ENCODE results near the gene GALR3. TPM values are rescaled to one million over a fixed set of nuclear protein-coding genes. Genes with fewer than 3 reads are reported as not detected.

Gene GALR3
- total RNA-seq, 4 donors from 2014 or later: not detected

DNA sequence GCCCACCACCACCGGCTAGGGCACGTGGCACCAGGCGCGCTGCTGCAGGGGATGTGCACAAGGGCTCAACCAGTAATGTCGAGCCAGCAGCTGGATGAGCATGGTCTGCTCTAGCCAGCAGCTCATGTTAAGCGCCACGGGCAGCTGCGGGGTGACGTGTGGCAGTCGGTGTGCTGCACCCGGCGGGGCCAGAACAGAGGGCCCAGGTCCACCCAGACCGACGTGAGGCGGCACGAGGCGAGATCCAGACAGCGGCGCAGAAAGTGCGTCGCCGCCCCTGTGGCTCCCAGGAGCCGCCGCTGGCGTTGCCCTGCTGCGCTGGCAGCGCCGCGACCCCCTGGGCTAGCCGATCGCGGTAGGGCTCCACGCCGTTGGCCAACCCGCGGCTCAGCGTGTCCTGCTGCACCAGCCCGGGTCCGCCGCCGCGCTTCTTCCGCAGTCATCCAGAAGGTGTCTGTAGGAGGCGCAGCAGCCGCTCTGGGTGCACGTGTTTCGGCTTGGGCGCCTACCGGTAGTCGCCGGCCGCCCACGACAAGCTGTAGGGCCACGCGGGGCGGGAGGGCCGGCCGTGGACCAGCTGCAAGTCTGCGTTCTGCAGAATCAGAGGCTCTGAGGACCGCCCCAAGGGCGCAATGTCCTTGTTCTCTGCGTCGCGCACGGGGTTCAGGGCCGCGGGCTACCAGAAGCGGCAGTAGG lies 4.6 kb upstream of the GALR3 start:
- in situ Hi-C loops (cut with MboI; ENCODE audit: low sequenced_read_pairs in 4 of 4): loop anchor here (5.0 to 25.0 kb wide), 4 partner anchors 44 to 144 kb away; partner anchors contain the start of genes C22orf23 (in 2 of the 4) and POLR2F (in 2 of the 4)
- Histone ChIP-seq H3K4me3 (peak overlapping the region; percentile 44 to 57 (median 48)), H3K4me1 (peaks cover 13 to 14% of the 10 kb centered on the region in 2 donors), H3K9me3 (no peaks in the 10 kb centered on the region), H3K36me3 (no peaks in the 10 kb centered on the region), H3K27ac (no peak overlapping the region), H3K27me3 (no peaks in the 10 kb centered on the region)
- ATAC-seq (peak; percentile 5 to 25), DNase-seq (no peak)
- TF ChIP-seq POLR2A (IDR thresholded peaks at IDR 0.05): peak in 1 of 2 donors; percentile 7
- TF ChIP-seq, protein P1, sequence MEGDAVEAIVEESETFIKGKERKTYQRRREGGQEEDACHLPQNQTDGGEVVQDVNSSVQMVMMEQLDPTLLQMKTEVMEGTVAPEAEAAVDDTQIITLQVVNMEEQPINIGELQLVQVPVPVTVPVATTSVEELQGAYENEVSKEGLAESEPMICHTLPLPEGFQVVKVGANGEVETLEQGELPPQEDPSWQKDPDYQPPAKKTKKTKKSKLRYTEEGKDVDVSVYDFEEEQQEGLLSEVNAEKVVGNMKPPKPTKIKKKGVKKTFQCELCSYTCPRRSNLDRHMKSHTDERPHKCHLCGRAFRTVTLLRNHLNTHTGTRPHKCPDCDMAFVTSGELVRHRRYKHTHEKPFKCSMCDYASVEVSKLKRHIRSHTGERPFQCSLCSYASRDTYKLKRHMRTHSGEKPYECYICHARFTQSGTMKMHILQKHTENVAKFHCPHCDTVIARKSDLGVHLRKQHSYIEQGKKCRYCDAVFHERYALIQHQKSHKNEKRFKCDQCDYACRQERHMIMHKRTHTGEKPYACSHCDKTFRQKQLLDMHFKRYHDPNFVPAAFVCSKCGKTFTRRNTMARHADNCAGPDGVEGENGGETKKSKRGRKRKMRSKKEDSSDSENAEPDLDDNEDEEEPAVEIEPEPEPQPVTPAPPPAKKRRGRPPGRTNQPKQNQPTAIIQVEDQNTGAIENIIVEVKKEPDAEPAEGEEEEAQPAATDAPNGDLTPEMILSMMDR (IDR thresholded peaks at IDR 0.05 in 4 of 5, conservative IDR thresholded peaks at IDR 0.05 in 1 of 5): peak in 1 of 5 experiments; percentile 25
- intact Hi-C loops (cut with DNase I; ENCODE audit: low total_unique reads): loop anchor here (2.0 kb wide), 1 partner anchor 146 kb away; no protein-coding TSS in a partner anchor

DNA sequence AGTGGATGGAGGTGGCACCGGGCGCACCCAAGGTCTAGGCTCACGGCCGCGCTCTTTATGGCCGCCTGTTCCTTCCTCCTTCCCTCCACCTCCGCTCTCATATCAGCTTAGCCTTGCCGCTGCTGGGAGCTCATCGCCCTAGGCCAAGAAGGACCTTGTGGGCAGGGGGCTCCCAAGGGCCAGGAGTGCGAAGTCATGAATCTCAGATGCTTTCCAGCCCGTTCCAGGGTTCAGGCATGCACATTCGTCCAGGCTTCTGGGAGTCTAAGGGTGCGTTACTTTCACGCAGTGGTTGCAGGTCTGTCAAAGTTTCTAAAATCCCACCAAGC lies 4.1 kb upstream of the GALR3 start:
- DNase-seq: no peak
- Histone ChIP-seq H3K4me3 (peak overlapping the region in 3 of 4 donors; percentile 44 to 49 (median 48)), H3K27ac (no peak overlapping the region), H3K27me3 (no peaks in the 10 kb centered on the region), H3K4me1 (peaks cover 13 to 14% of the 10 kb centered on the region in 2 donors), H3K9me3 (no peaks in the 10 kb centered on the region), H3K36me3 (no peaks in the 10 kb centered on the region)
- TF ChIP-seq, protein P1 (IDR thresholded peaks at IDR 0.05 in 4 of 5, conservative IDR thresholded peaks at IDR 0.05 in 1 of 5): no peak
- TF ChIP-seq POLR2A (IDR thresholded peaks at IDR 0.05): no peak
- intact Hi-C loops (cut with DNase I; ENCODE audit: low total_unique reads) (loop anchor here (2.0 kb wide), 1 partner anchor 146 kb away; no protein-coding TSS in a partner anchor), in situ Hi-C loops (cut with MboI; ENCODE audit: low sequenced_read_pairs in 4 of 4) (loop anchor here (5.0 to 25.0 kb wide), 4 partner anchors 43 to 143 kb away; partner anchors contain the start of genes C22orf23 (in 2 of the 4) and POLR2F (in 2 of the 4))
- ATAC-seq: no peak

DNA sequence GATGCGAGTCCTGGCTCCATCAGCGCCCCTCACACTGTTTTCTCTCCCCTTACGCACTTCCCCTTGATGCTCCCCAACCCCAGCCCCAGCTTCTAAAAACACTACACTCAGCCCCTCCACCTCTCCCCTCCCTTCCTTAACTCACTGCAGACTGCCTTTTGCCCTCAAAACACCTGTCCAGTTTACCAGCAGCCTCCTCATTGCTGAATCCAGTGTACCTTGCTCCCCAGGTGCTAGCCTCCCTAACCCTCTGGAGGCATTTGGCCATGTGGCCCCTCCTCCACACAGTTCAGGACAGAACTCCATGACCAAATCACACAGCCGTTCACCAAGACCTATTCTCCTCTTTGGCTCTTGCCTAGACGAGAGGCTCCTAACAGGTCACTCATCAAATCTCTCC lies 2.8 kb upstream of the GALR3 start:
- TF ChIP-seq POLR2A (IDR thresholded peaks at IDR 0.05): no peak
- TF ChIP-seq, protein P1 (IDR thresholded peaks at IDR 0.05 in 4 of 5, conservative IDR thresholded peaks at IDR 0.05 in 1 of 5): no peak
- H3K27ac ChIP-seq: no peak overlapping the region
- intact Hi-C loops (cut with DNase I; ENCODE audit: low total_unique reads): no loop called here

DNA sequence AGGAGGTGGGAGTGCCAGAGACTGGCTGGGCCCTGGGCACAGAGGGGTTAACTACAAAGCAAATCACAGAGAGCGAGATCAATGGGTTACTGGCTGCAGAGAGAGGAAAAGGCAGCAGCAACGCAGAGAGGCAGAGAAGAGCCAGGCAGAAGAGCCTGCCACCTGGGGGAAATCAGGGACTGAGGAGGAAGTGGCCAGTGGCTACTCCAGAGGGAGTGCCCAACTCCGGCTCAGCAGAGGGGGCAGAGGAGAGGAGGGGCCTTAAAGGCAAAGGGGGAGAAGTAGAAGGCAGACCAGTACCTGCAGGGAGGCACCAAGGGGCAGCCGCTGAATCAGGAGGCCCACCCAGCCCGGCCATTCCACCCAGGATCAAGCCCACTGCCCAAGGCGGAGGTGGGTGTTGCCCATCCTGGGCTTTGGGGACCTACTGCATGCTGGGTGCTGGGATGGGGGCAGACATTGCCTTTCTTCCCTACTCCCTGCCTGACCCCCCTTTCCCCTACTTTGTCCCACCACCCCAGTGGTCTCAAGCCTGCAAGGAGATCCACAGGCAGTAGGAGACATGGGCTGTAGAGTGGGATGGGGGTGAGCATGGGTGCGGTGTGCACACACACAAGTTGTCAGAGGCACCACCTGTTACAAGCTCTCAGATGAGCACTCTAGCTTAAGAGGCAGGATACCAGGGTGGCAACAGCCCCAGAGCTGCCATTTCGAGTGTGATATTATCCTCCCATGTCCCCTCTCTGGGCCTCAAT lies 926 bp upstream of the GALR3 start:
- Histone ChIP-seq H3K27ac (no peak overlapping the region), H3K27me3 (no peaks in the 10 kb centered on the region), H3K4me3 (no peak overlapping the region), H3K4me1 (peaks cover 20% of the 10 kb centered on the region in 2 donors), H3K36me3 (no peaks in the 10 kb centered on the region), H3K9me3 (no peaks in the 10 kb centered on the region)
- ATAC-seq (no peak), DNase-seq (no peak)
- in situ Hi-C loops (cut with MboI; ENCODE audit: low sequenced_read_pairs in 4 of 4) (loop anchor here in 2 of 4 donors (5.0 to 25.0 kb wide), 2 partner anchors 40 to 140 kb away; partner anchors contain the start of genes C22orf23 (in 1 of the 2) and POLR2F (in 1 of the 2)), intact Hi-C loops (cut with DNase I; ENCODE audit: low total_unique reads) (no loop called here)
- TF ChIP-seq POLR2A (IDR thresholded peaks at IDR 0.05): no peak
- TF ChIP-seq, protein P1 (IDR thresholded peaks at IDR 0.05 in 4 of 5, conservative IDR thresholded peaks at IDR 0.05 in 1 of 5): no peak

More for the DNA sequence above, 2.8 kb upstream of the GALR3 start:
- H3K4me3 ChIP-seq: no peak overlapping the region
- DNase-seq (no peak), ATAC-seq (no peak)
- peaks cover 13 to 14% of the 10 kb centered on the region in 2 donors for H3K4me1 ChIP-seq
- no peaks in the 10 kb centered on the region for H3K36me3 ChIP-seq
- H3K27me3 ChIP-seq: no peaks in the 10 kb centered on the region
- in situ Hi-C loops (cut with MboI; ENCODE audit: low sequenced_read_pairs in 4 of 4): loop anchor here in 2 of 4 donors (5.0 to 25.0 kb wide), 2 partner anchors 42 to 142 kb away; partner anchors contain the start of genes C22orf23 (in 1 of the 2) and POLR2F (in 1 of the 2)
- H3K9me3 ChIP-seq: no peaks in the 10 kb centered on the region

All from gastrocnemius medialis (tissue), 4 donors.